NCI-H524 (cell line): ENCODE measurements around the gene MBOAT7.

ENCODE experiments used
- DNase-seq, 2 experiments: peaks; one replicate each; lab custom pipeline; 2025; lab: John Stamatoyannopoulos, UW

MBOAT7 gene

GRCh38 chr19:54141356-54141755 lies 48.0 kb downstream of the MBOAT7 start:
- no peak for DNase-seq

GRCh38 chr19:54138489-54139256 lies 50.7 kb downstream of the MBOAT7 start:
- DNase-seq = no peak

GRCh38 chr19:54137699-54138488 lies 51.5 kb downstream of the MBOAT7 start, which contains the start of gene CNOT3:
TSS of gene CNOT3 (plus strand) at chr19:54137762. CDS start at chr19:54142979, 5,217 bp downstream.
- DNase-seq = no peak

- DNase-seq = peak; percentile 100
Measured at GRCh38 chr19:54136864-54137698, 52.3 kb downstream of the MBOAT7 start.

GRCh38 chr19:54136086-54136863 lies 53.1 kb downstream of the MBOAT7 start:
- DNase-seq = peak; percentile 75 to 83

GRCh38 chr19:54133957-54134590 lies 55.3 kb downstream of the MBOAT7 start:
- DNase-seq = no peak

- DNase-seq = peak; percentile 19 to 48
Measured at GRCh38 chr19:54133312-54133956, 55.9 kb downstream of the MBOAT7 start.

GRCh38 chr19:54129617-54129996 lies 59.8 kb downstream of the MBOAT7 start:
- no peak for DNase-seq

- no peak for DNase-seq
Measured at GRCh38 chr19:54128796-54129616, 60.4 kb downstream of the MBOAT7 start.

GRCh38 chr19:54128441-54128725 lies 61.0 kb downstream of the MBOAT7 start:
- DNase-seq = no peak

- DNase-seq = no peak
Measured at GRCh38 chr19:54127688-54128440, 61.5 kb downstream of the MBOAT7 start.

GRCh38 chr19:54125713-54126112 lies 63.7 kb downstream of the MBOAT7 start:
- DNase-seq = no peak

GRCh38 chr19:54124393-54124792 lies 65.0 kb downstream of the MBOAT7 start:
- DNase-seq = no peak

GRCh38 chr19:54123682-54124081 lies 65.7 kb downstream of the MBOAT7 start:
- DNase-seq = no peak
